Esophagus squamous epithelium (tissue), 5 donors: ENCODE data around the gene GHSR. TPM values are rescaled to one million over a fixed set of nuclear protein-coding genes. Genes with fewer than 3 reads are reported as not detected.

Source experiments
- DNase-seq: peaks from one replicate; lab custom pipeline; 2025; lab: John Stamatoyannopoulos, UW
- H3K27ac ChIP-seq, 4 donors: fragments of 200-600 bp; sonication (generic); one replicate each; pipeline ENCODE4 v1.5.1; 2016 to 2019; ENCODE audit warnings: mild to moderate bottlenecking in 1 of 4
- H3K27me3 ChIP-seq, 4 donors: fragments of 200-600 bp; sonication (generic); 1 replicate in 3 of 4; 2 replicates in 1 of 4; pipeline versions ENCODE4 v1.5.1 to v1.6.0; 2017 to 2021; ENCODE audit warnings: antibody characterized with exemption in 1 of 4
- H3K36me3 ChIP-seq, 3 donors: fragments of 200-600 bp; sonication (generic); one replicate each; pipeline ENCODE4 v1.5.1; 2016 to 2019
- H3K4me1 ChIP-seq, 3 donors: fragments of 200-600 bp; sonication (generic); one replicate each; pipeline ENCODE4 v1.5.1; 2017 to 2019
- H3K4me3 ChIP-seq, 4 donors: fragments of 200-600 bp; sonication (generic); 1 replicate in 3 of 4; 2 replicates in 1 of 4; pipeline ENCODE4 v1.5.1; 2016 to 2019; ENCODE audit warnings: mild to moderate bottlenecking in 2 of 4, moderate library complexity in 1 of 4
- H3K9me3 ChIP-seq, 3 donors: fragments of 200-600 bp; sonication (generic); one replicate each; pipeline ENCODE4 v1.5.1; 2016 to 2019
- POLR2A ChIP-seq, 4 donors: fragments of 450-650 bp; IDR thresholded peaks; one replicate each; pipeline ENCODE4 v1.6.1; 2017; ENCODE audit warnings: antibody characterized with exemption in 4 of 4, mild to moderate bottlenecking in 4 of 4, moderate library complexity in 3 of 4
- WGBS, 2 donors: methylation state at CpG; one replicate each; pipeline ENCODE4 v1.1.5; 2018; 5-methylcytosine and 5-hydroxymethylcytosine counted together
- intact Hi-C: fragments of 100-400 bp; cut with DNase I; formaldehyde crosslinking; loops from one replicate; pipeline ENCODE4 v1.15.0; 2022
- total RNA-seq, 4 donors: library from RNA; depleted of rRNA; stranded (reverse); fragments of >200 nt; gene quantifications; one replicate each; pipeline ENCODE4 v1.1.0, GENCODE V29; 2016
- TF ChIP-seq, protein P1 (sequence below), 6 experiments: fragments of 450-650 bp in 4 of 6; fragments of 200-600 bp in 2 of 6; sonication (generic) in 2 of 6; IDR thresholded peaks; one replicate each; pipeline ENCODE4 v1.5.1; 2016 to 2019; ENCODE audit warnings: antibody characterized with exemption in 6 of 6, mild to moderate bottlenecking in 4 of 6, moderate library complexity in 4 of 6
- donor health status: DM: yes; HTN: yes; CAD: no.

The GHSR gene
- total RNA-seq, 4 donors from 2014 or later = not detected

DNA sequence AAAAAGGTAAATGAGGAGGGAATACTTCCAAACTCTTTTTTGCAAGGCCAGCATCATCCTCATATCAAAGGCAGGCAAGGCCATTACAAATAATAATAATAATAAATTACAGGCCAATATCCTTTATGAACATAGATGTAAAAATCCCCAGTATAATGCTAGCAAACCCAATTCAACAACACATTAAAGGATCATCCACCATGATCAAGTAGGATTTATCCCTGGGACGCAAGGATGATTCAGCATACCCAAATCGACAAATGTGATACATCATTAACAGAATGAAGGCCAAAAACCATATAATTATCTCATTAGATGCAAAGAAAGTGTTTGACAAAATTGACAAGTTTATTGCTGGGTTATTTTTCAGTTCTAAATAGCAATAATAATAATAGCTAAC, 53.6 kb downstream of the GHSR start:
- no peak for DNase-seq
- 82 to 95% methylated on average over 2 of the region's 2 CpGs for WGBS, 2 donors
- H3K27ac ChIP-seq = no peak overlapping the region
- H3K4me3 ChIP-seq = no peak overlapping the region
- H3K27me3 ChIP-seq = no peaks in the 10 kb centered on the region
- no peak for TF ChIP-seq POLR2A (IDR thresholded peaks at IDR 0.05)
- TF ChIP-seq, protein P1, sequence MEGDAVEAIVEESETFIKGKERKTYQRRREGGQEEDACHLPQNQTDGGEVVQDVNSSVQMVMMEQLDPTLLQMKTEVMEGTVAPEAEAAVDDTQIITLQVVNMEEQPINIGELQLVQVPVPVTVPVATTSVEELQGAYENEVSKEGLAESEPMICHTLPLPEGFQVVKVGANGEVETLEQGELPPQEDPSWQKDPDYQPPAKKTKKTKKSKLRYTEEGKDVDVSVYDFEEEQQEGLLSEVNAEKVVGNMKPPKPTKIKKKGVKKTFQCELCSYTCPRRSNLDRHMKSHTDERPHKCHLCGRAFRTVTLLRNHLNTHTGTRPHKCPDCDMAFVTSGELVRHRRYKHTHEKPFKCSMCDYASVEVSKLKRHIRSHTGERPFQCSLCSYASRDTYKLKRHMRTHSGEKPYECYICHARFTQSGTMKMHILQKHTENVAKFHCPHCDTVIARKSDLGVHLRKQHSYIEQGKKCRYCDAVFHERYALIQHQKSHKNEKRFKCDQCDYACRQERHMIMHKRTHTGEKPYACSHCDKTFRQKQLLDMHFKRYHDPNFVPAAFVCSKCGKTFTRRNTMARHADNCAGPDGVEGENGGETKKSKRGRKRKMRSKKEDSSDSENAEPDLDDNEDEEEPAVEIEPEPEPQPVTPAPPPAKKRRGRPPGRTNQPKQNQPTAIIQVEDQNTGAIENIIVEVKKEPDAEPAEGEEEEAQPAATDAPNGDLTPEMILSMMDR (IDR thresholded peaks at IDR 0.05) = no peak
- peaks cover 0 to 12% (median 0%) of the 10 kb centered on the region in 3 donors for H3K4me1 ChIP-seq
- H3K36me3 ChIP-seq = peaks cover 0 to 22% (median 7%) of the 10 kb centered on the region in 3 donors
- intact Hi-C loops = no loop called here
- H3K9me3 ChIP-seq = no peaks in the 10 kb centered on the region

Other genes starting within 250 kb of the GHSR start
- gene TNFSF10, start 75.0 kb upstream of the GHSR start, total RNA-seq = 100 to 1,000 TPM in 2 of 4 donors, 10 to 100 TPM in 2; 61.7 to 128 (median 83.8) TPM